Sigmoid colon (tissue), 4 donors: ENCODE results near the gene B4GALNT1.

Experiments used
- CTCF ChIP-seq, 4 experiments: fragments of 450-650 bp in 3 of 4; fragments of 200-600 bp in 1 of 4; IDR thresholded peaks; one replicate each; pipeline ENCODE4 v1.5.1; 2016 to 2019; ENCODE audit warnings: antibody characterized with exemption in 4 of 4, mild to moderate bottlenecking in 3 of 4, moderate library complexity in 2 of 4
- EP300 ChIP-seq, 4 donors: sonication (generic); formaldehyde crosslinking; IDR thresholded peaks; one replicate each; pipeline ENCODE4 v1.6.1; 2017; ENCODE audit warnings: antibody characterized with exemption in 4 of 4
- POLR2AphosphoS5 ChIP-seq, 4 donors: sonication (generic); formaldehyde crosslinking; IDR thresholded peaks; one replicate each; pipeline ENCODE4 v1.6.1; 2017; ENCODE audit warnings: antibody characterized with exemption in 4 of 4

- TF ChIP-seq CTCF (IDR thresholded peaks at IDR 0.05) (no peak), POLR2AphosphoS5 (IDR thresholded peaks at IDR 0.05) (no peak), EP300 (IDR thresholded peaks at IDR 0.05) (no peak)
These were observed 40.3 kb downstream of the B4GALNT1 start for GRCh38 chr12:57592551-57593165.
